Central memory CD8-positive, alpha-beta T cell (primary cell): Measurements from ENCODE around the gene PLAAT4.

Source experiments
- ATAC-seq: fragments of 150-1000 bp; cut with Tn5 transposase; replicated peaks from 2 replicates; pipeline ENCODE4 v1.10.0; 2022; ENCODE audit warnings: mild to moderate bottlenecking, moderate FRiP score, moderate number of reproducible peaks; ENCODE audit not compliant: poor library complexity, severe bottlenecking; ENCODE audit errors: extremely low read depth
- DNase-seq, 2 donors: peaks; one replicate each; pipeline ENCODE4 v3.0.0; 2021; ENCODE audit warnings: low spot score in 2 of 2
- H3K27ac Mint-ChIP-seq: one replicate; pipeline ENCODE4 v1.8.0; 2022; ENCODE audit warnings: low read depth, mild to moderate bottlenecking, moderate library complexity, mixed read lengths
- H3K27me3 Mint-ChIP-seq: one replicate; pipeline ENCODE4 v1.8.0; 2022; ENCODE audit warnings: mixed read lengths
- H3K36me3 Mint-ChIP-seq: one replicate; pipeline ENCODE4 v1.8.0; 2022; ENCODE audit warnings: mild to moderate bottlenecking, moderate library complexity, mixed read lengths; ENCODE audit not compliant: insufficient read depth
- H3K4me1 Mint-ChIP-seq: one replicate; pipeline ENCODE4 v1.8.0; 2022; ENCODE audit warnings: mixed read lengths
- H3K4me3 Mint-ChIP-seq: one replicate; pipeline ENCODE4 v1.8.0; 2022; ENCODE audit warnings: mild to moderate bottlenecking, moderate library complexity, mixed read lengths
- H3K9me3 Mint-ChIP-seq: one replicate; pipeline ENCODE4 v1.8.0; 2022; ENCODE audit warnings: mixed read lengths

The PLAAT4 gene

GRCh38 chr11:63595296-63595695 lies 58.7 kb downstream of the PLAAT4 start:
- Mint-ChIP-seq H3K4me1 (peaks cover 14% of the 10 kb centered on the region), H3K27ac (no peak overlapping the region), H3K9me3 (no peaks in the 10 kb centered on the region), H3K4me3 (no peak overlapping the region), H3K27me3 (no peaks in the 10 kb centered on the region), H3K36me3 (peaks cover 25% of the 10 kb centered on the region)
- no peak for DNase-seq
- ATAC-seq = no peak
